HepG2 (cell line): Measurements from ENCODE around the gene NIN. TPM values are rescaled to one million over a fixed set of nuclear protein-coding genes. Genes with fewer than 3 reads are reported as not detected.

Source experiments
- CBFB ChIP-seq: sonication (generic); formaldehyde crosslinking; IDR thresholded peaks from 2 replicates; pipeline ENCODE4 v1.4.0; 2020; ENCODE audit warnings: missing genetic modification reagents
- CENPX ChIP-seq: sonication (generic); formaldehyde crosslinking; IDR thresholded peaks from 2 replicates; pipeline ENCODE4 v1.9.0; 2021; ENCODE audit warnings: mild to moderate bottlenecking, missing genetic modification reagents, moderate library complexity
- ELF1 ChIP-seq: sonication (generic); formaldehyde crosslinking; IDR thresholded peaks from 2 replicates; pipeline ENCODE4 v1.4.0; 2020; ENCODE audit warnings: missing genetic modification reagents
- FOXO4 ChIP-seq: sonication (generic); formaldehyde crosslinking; conservative IDR thresholded peaks from 2 replicates; pipeline ENCODE4 v1.8.1; 2023; ENCODE audit warnings: missing genetic modification reagents
- GATAD1 ChIP-seq: IDR thresholded peaks from 2 replicates; pipeline ENCODE4 v1.6.1; 2016; ENCODE audit warnings: missing genetic modification reagents, missing compliant biosample characterization
- JARID2 ChIP-seq: sonication (generic); formaldehyde crosslinking; IDR thresholded peaks from 2 replicates; pipeline ENCODE4 v1.8.1; 2023; ENCODE audit warnings: missing genetic modification reagents, inconsistent platforms; ENCODE audit not compliant: insufficient replicate concordance
- NFIB ChIP-seq: sonication (generic); formaldehyde crosslinking; IDR thresholded peaks from 2 replicates; pipeline ENCODE4 v1.9.0; 2021; ENCODE audit warnings: missing genetic modification reagents, mild to moderate bottlenecking, borderline replicate concordance
- NFRKB ChIP-seq: fragments of 450-650 bp; IDR thresholded peaks from 2 replicates; pipeline ENCODE4 v1.6.1; 2017
- NKX3-1 ChIP-seq: sonication (generic); formaldehyde crosslinking; IDR thresholded peaks from 2 replicates; pipeline ENCODE4 v1.5.0; 2020; ENCODE audit warnings: missing genetic modification reagents
- ONECUT2 ChIP-seq: sonication (generic); formaldehyde crosslinking; IDR thresholded peaks from 2 replicates; pipeline ENCODE4 v1.4.0; 2020; ENCODE audit warnings: missing genetic modification reagents
- RBM22 ChIP-seq: fragments of 200-400 bp; formaldehyde crosslinking; optimal IDR thresholded peaks from 2 replicates; pipeline ENCODE3; 2017; ENCODE audit warnings: mild to moderate bottlenecking, low read length, moderate library complexity
- REL ChIP-seq: sonication (generic); formaldehyde crosslinking; conservative IDR thresholded peaks from 2 replicates; pipeline ENCODE4 v1.8.0; 2022; ENCODE audit warnings: mild to moderate bottlenecking, missing genetic modification reagents, moderate library complexity
- USF2 ChIP-seq, 2 experiments: sonication (generic) in 1 of 2; formaldehyde crosslinking in 1 of 2; IDR thresholded peaks; 2 replicates each; pipeline versions ENCODE4 v1.5.1 to v1.6.1; 2011 to 2020; ENCODE audit warnings: borderline replicate concordance in 1 of 2, low read depth in 1 of 2, low read length in 1 of 2, mild to moderate bottlenecking in 1 of 2, missing genetic modification reagents in 1 of 2, moderate library complexity in 1 of 2
- ZBTB10 ChIP-seq: sonication (generic); formaldehyde crosslinking; IDR thresholded peaks from 2 replicates; pipeline ENCODE4 v1.4.0; 2020; ENCODE audit warnings: missing genetic modification reagents, borderline replicate concordance
- ZFP36 ChIP-seq: fragments of 150-350 bp; IDR thresholded peaks from 2 replicates; pipeline ENCODE4 v1.6.1; 2018; ENCODE audit warnings: borderline replicate concordance, low read length, low read depth; ENCODE audit not compliant: partially characterized antibody
- ZNF124 ChIP-seq: sonication (generic); formaldehyde crosslinking; IDR thresholded peaks from 2 replicates; pipeline ENCODE4 v1.4.0; 2020; ENCODE audit warnings: missing genetic modification reagents
- ZNF3 ChIP-seq: IDR thresholded peaks from 2 replicates; pipeline ENCODE4 v1.7.0; 2017; ENCODE audit warnings: inconsistent platforms
- ZNF616 ChIP-seq: sonication (generic); formaldehyde crosslinking; IDR thresholded peaks from 2 replicates; pipeline ENCODE4 v1.5.0; 2020; ENCODE audit warnings: low read depth, mild to moderate bottlenecking, missing genetic modification reagents
- ZNF788 ChIP-seq: sonication (generic); formaldehyde crosslinking; IDR thresholded peaks from 2 replicates; pipeline ENCODE4 v1.5.0; 2020; ENCODE audit warnings: mild to moderate bottlenecking, missing genetic modification reagents, borderline replicate concordance
- polyA plus RNA-seq, 8 experiments: library from polyadenylated mRNA; depleted of rRNA in 3 of 8; stranded (reverse) in 7 of 8; unstranded in 1 of 8; fragments of >200 nt; fragmentation: Illumina TruSeq in 4 of 8; extraction: Trizol in 4 of 8; gene quantifications; 2 replicates each; pipeline versions ENCODE4 v1.2.1 to v1.2.3, GENCODE V29; 2011 to 2016; ENCODE audit warnings: low read depth in 4 of 8, missing spikeins in 1 of 8, mixed read lengths in 1 of 8; ENCODE audit not compliant: insufficient read depth in 1 of 8
- total RNA-seq, 5 experiments: library from RNA; depleted of rRNA; stranded (reverse); fragments of >200 nt; fragmentation: Illumina TruSeq; extraction: Trizol; gene quantifications; 2 replicates each; pipeline ENCODE4 v1.2.3, GENCODE V29; 2016; ENCODE audit warnings: low read depth in 1 of 5
- TF ChIP-seq, protein P1 (sequence below): IDR thresholded peaks from 2 replicates; pipeline ENCODE4 v1.4.0; 2020; ENCODE audit warnings: mild to moderate bottlenecking, missing genetic modification reagents

NIN gene
- total and polyA plus RNA-seq, 2 of the 13 experiments (the other 11 are each of a cell fraction or from before 2014, with no cell fraction given): 2.8 to 9.7 TPM

DNA sequence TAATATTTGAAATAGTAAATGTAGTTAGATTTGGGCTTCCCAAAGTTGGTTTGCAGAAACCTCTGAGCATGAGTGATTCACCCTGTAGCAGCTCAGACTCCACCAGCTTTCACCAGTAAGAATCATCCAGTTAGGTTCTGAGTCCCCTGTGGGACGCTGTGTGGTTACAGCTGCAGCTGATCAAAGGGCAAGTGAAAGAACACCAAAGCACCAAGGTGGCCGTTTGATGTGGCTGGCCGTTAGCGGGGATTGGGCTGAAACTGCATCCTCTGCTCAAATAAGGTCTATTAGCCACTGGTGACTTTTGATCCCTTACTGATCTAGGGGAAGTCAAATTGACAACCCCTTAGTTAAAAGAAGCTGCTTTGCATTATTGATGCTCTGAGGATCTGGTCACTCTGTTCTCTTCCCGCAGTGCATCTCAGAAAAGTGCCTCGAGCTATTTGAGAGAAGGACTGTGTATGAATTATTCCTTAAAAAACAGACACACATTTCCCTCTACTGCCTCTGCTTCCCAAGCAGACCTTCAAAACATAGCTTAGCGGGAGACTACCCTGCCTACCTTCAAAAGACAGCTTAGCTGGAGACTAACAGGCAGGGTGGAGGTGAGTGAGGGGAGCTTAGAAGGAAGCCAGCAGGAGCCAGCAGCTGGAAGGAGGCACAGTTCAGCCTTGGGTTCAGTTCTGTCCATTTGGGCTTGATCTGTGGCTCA is 44.6 kb upstream of the NIN start (continued):
- TF ChIP-seq, protein P1, sequence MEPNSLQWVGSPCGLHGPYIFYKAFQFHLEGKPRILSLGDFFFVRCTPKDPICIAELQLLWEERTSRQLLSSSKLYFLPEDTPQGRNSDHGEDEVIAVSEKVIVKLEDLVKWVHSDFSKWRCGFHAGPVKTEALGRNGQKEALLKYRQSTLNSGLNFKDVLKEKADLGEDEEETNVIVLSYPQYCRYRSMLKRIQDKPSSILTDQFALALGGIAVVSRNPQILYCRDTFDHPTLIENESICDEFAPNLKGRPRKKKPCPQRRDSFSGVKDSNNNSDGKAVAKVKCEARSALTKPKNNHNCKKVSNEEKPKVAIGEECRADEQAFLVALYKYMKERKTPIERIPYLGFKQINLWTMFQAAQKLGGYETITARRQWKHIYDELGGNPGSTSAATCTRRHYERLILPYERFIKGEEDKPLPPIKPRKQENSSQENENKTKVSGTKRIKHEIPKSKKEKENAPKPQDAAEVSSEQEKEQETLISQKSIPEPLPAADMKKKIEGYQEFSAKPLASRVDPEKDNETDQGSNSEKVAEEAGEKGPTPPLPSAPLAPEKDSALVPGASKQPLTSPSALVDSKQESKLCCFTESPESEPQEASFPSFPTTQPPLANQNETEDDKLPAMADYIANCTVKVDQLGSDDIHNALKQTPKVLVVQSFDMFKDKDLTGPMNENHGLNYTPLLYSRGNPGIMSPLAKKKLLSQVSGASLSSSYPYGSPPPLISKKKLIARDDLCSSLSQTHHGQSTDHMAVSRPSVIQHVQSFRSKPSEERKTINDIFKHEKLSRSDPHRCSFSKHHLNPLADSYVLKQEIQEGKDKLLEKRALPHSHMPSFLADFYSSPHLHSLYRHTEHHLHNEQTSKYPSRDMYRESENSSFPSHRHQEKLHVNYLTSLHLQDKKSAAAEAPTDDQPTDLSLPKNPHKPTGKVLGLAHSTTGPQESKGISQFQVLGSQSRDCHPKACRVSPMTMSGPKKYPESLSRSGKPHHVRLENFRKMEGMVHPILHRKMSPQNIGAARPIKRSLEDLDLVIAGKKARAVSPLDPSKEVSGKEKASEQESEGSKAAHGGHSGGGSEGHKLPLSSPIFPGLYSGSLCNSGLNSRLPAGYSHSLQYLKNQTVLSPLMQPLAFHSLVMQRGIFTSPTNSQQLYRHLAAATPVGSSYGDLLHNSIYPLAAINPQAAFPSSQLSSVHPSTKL (CRISPR knock-in tag): peak; percentile 87
- TF ChIP-seq FOXO4 (no peak), ZBTB10 (no peak), ZFP36 (no peak), ZNF788 (CRISPR knock-in tag) (no peak; the same call in 1 of the 2 replicates), USF2 (IDR thresholded peaks at IDR 0.05; ENCODE audit: low read depth, low read length) (no peak), USF2 (CRISPR knock-in tag; IDR thresholded peaks at IDR 0.05; ENCODE audit: borderline replicate concordance) (no peak), CENPX (CRISPR knock-in tag) (no peak), ELF1 (no peak), REL (CRISPR knock-in tag) (no peak), ZNF3 (CRISPR knock-in tag) (no peak), ONECUT2 (CRISPR knock-in tag) (no peak), JARID2 (CRISPR knock-in tag) (no peak), RBM22 (no peak), NFIB (no peak), GATAD1 (no peak; the same call in 1 of the 2 replicates), NFRKB (no peak), NKX3-1 (no peak), CBFB (CRISPR knock-in tag) (peak; percentile 98), ZNF616 (CRISPR knock-in tag) (no peak), ZNF124 (no peak)
